Measurements from ENCODE around the gene CEP63. TPM values are rescaled to one million over a fixed set of nuclear protein-coding genes. Genes with fewer than 3 reads are reported as not detected.

CEP63 gene
- total RNA-seq, 1 donor from 2014 or later = 26.3 TPM

Other genes with a start within 250 kb of the CEP63 start
- 68.1 and 70.7 TPM in 2 replicates for gene RYK, start 235.2 kb upstream of the CEP63 start, total RNA-seq
- gene AMOTL2, start 111.6 kb upstream of the CEP63 start, total RNA-seq = 195 and 199 TPM in 2 replicates
- gene ANAPC13, start 72 bp upstream of the CEP63 start, total RNA-seq = 83.8 and 89.4 TPM in 2 replicates
- not detected in 2 replicates for gene KY, start 165.0 kb downstream of the CEP63 start, total RNA-seq

All from osteocyte (in vitro differentiated cells).